ENCODE results near the gene SLC17A3.

The SLC17A3 gene

DNA sequence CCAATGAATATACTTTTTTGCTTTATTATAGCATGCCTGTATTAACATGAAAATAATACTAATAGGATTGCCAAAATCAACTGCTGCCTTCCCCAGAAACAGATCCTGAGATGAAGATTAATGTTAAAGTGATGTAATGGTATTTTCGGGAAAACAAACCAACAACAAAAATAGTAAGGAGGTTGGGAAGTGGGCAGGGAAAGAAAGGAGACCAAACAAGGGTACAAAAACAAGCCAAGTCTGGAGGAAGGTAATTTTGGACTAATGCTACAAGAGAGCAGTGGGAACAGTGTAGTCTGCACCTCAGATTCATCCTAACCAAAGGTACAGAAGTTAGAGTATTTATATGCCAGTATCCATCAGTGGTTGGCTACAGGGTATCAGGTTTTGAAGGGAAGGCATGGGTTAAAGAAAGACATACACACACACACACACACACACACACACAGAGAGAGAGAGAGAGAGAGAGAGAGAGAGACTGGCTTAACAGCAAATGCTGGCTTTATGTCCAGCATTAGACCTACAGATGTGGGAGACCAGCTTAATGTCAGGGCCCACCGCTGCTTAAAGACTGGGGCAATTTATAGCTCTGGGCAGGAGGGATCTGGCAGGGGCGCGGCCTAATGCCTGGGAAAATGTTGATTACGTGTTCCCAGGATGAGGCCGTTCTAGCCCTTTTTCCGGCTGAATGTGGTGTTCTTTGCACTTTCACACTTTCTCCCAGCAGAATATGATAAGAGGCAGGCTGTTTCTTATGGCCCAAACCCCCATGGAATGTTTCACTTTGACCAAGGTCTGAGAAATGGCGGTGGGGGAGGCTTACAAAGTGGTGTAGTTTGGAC, 38.4 kb downstream of the SLC17A3 start:
- no peak for DNase-seq (ENCODE audit: low read depth)

DNA sequence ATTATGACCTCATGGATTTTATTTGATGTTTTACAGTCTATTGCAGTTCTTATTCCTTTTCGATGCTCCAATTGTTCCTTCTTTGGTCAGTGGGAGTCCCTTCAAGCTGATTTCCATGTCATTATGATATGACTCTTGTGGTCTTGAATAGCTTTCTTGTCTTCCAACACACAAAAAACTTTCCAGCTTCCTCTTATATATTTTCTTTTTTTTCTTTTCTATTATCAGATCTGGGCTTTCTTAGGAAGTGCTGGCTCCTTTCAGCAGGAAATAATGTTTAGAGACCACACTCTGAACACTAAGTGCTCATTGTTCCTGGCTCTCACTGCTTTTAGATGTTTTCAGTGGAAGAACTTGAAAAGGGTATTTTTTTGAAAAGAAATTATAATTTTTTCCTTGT, 39.1 kb downstream of the SLC17A3 start:
- no peak for DNase-seq (ENCODE audit: low read depth)

DNA sequence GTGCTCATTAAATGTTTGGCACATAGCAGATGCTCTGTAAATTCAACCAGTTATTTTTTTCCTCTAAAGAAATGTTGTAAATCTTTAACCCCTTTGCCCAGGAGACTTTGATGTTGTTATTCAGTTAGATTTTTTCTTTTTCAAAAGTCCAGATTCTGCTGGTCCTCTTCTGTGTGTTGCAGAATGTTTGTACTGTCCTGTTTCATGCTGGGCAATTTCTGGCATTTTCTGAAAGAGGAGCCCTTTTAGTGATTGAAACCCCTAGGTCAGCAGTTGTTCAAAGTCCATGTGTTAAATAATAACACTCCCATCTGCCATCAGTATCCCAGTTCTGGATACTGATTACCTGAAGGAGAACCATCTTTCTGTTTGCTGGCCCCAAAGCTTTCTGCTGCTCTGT, 40.9 kb downstream of the SLC17A3 start:
- no peak for DNase-seq (ENCODE audit: low read depth)

DNA sequence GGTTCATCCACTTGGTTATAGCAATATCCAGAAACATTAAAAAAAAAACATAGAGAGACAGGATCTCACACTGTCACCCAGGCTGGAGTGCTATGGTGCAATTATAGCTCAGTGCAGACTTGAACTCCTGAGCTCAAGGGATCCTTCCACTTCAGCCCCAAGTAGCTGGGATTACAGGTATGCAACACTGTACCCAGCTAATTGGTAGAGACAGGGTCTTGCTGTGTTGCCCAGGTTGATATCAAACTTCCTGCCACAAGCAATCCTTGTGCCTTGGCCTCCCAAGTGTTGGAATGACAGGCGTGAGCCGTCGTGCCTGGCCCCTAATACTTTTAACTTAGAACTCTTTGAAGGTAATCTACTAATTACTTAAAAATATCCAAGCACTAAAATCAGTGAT, 41.4 kb downstream of the SLC17A3 start:
- no peak for DNase-seq (ENCODE audit: low read depth)

DNA sequence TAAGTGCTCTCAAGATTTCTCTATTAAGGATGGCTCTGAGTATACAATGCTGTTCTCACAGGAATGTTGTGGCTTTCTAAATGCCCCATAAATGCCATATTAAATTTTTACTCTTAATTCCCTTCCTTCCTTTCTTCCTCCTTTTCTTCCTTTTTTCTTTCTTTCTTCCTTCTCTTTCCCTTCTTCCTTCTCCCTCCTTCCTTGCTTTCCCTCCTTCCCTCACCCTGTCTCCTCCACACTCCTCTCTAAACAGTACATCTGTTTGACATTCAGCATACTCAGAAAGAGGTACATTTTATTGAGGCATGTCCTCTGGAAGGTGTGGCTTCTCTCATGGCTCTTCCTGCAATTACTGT, 41.8 kb downstream of the SLC17A3 start:
- no peak for DNase-seq (ENCODE audit: low read depth)

DNA sequence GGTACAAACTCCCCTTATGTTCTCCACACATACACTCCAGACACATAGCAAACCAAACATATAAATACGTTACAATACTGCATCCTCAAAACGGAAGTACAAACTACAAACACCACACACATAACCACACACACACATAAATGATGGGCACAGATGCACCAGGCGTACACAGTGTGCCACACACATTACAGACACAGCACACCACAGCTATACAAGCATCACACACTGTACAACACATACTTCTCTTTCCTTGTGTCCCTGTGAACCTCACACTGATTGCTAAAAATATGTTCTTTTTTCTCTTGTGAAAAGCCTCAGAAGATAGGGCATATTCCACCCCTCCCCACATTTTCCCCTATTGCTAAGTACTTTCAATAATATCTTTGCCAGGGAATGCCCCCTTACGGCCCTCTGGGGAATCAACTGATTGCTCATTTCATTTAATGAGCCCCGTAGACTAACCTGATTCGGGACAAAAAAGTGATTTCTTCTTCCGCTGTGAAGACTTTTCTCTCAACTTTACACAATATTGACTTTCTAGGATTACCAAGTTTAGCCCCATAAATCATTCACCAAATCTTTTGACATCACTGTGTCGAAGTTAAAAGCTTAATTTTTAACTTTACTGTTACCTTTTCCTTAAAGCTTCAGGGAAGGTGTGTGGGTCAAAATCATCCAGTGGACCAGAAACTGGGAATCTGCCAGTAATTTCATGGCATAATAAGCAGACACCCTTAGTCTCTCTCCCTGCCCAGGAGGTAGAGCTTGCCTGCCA, 42.3 kb downstream of the SLC17A3 start, which contains the start of gene SLC17A1:
Gene SLC17A1 (minus strand): TSS at position 521 of the 775 bp plus-strand sequence. CDS start 1,495 bp downstream, outside the sequence.
- DNase-seq (ENCODE audit: low read depth): no peak

DNA sequence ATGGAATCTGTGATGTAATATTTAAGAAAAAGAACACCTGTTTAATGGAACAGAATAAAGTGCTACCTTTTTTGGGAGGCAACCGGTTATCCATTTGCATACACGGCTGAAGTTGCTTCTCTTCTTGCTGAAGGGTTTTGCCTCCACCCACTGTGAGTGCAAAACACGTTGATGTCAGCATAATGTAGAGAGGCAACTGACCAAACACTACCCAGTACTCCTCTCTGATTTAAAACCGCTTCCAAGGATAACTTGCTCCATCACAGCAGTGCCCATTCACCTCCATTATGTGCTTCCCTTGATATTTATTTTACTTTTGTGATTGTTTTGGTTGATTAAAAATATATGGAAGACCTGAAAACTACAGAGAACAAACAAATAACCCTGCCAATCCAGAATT, 43.6 kb downstream of the SLC17A3 start:
- no peak for DNase-seq (ENCODE audit: low read depth)

DNA sequence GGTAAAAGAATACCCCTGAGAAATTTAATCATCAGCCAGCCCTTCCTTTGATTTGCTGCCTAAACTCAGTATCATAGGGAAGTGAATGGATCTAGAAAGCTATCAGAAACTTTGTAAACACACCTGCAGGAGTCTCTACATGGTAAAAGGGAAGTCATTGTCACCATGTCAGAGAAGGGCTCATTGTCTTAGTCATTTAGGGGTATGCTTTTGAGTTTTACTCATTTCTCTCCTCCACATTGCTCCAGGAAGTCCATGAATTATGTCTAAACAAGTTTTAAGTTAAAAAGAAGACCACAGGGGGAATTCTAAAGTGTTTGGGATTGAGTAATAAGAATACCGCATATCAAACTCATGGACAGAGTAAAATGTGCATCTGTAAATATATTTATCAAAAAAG, 44.7 kb downstream of the SLC17A3 start:
- no peak for DNase-seq (ENCODE audit: low read depth)

DNA sequence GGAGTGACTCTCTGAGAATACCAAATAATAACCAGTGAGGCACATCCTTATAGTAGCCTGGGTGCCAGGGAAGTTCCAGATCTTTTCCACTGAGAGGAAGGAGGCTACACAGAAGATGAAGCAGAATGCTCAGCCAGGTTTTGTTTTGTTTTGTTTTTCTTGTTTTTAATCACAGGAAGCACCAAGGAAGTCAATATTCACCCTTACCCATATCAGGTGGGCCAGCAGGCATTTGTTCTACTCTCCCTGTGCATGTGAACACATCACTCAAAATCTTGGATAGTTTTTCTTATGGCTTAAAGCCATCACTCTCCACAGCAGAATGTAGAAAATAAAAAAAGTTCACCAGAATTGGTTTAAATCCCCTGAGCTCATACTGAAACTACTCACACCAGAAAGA, 52.7 kb downstream of the SLC17A3 start:
- DNase-seq (ENCODE audit: low read depth): no peak

DNA sequence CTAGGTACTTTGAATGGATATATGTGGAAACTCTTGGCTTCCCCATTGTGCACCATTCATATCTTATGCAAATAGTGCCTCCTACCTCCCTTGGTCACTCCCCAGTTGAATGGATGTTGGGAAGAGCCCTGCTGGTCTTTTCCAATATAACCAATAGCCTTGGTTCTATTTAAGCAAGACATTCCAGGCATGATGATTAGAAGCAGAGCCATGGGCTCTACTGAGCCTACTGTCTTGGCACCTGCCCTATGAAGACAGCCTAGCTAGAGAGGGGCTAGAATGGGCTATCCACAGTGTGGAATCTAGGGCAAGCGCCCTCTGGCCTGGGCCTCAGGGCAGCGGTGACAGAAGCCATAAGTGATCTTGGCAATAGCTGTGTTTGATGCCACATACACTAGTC, 57.8 kb downstream of the SLC17A3 start:
- no peak for DNase-seq (ENCODE audit: low read depth)

DNA sequence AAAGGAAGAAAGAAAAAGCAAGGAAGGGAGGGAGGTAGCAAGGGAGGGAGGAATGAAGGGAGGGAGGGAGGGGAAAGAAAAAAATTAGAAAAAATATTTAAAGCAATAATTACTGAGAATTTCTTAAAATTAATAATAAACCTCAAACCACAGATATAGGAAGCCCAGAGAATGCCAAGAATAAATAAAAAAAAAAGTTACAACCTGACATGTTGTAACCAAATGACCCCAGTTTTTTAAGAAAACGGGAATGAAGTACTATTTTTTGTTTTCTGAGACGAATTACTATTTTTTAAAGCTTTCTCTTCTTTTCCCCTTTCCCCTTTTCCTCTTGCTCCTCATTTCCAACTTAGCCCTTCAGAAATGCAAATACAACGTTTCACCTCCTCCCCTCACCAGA, 58.8 kb downstream of the SLC17A3 start:
- no peak for DNase-seq (ENCODE audit: low read depth)

DNA sequence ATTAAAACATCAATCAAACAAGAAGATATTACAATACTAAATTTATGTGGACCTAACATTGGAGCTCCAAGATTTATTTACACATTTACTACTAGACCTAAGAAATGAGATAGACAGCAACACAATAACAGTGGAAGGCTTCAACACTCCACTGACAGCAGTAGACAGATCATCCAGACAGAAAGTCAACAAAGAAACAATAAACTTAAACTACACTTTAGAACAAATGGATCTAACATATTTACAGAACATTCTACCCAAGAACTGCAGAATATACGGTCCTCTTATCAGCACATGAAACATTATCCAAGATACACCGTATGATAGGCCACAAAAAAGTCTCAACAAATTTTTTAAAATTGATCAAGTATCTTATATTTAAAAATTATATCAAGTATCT, 69.2 kb downstream of the SLC17A3 start:
- no peak for DNase-seq (ENCODE audit: low read depth)

DNA sequence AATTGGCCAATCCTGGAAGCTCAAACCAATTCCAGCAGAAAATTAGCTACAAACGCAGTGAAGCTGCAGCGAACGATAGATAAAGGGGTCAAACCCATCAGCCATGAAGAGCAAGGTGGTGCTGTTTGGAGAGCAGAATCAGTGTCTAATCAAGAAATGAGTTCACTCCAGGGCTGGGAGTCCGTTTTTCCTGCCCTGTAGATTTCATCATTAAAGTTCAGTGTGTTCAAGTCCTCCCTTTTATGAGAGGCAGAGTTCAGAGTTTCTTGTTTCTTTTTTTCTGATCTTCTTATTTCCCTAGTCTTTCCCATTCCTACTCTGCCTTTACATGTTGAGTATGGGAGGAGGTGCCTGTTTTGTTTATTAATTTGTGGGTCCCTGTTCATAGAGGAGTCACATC, 72.6 kb downstream of the SLC17A3 start:
- no peak for DNase-seq (ENCODE audit: low read depth)

Data from GM04503 (cell line).